ENCODE results near the gene CLSTN3. TPM values are rescaled to one million over a fixed set of nuclear protein-coding genes. Genes with fewer than 3 reads are reported as not detected.

CLSTN3 gene
- total and polyA plus RNA-seq, 2 of the 13 experiments (the other 11 are each of a cell fraction or from before 2014, with no cell fraction given), result 26.2 to 94.1 TPM

GRCh38 chr12:7108003-7108795 lies 22.0 kb upstream of the CLSTN3 start (continued):
- no peak; the same call in 1 of the 2 replicates for TF ChIP-seq ARID5B (CRISPR knock-in tag; IDR thresholded peaks at IDR 0.05)
- peak; percentile 65 for TF ChIP-seq THAP9 (CRISPR knock-in tag; IDR thresholded peaks at IDR 0.05; ENCODE audit: borderline replicate concordance)
- 0 out of 2 replicates have a peak, but pooled peaks have one; percentile 36 for TF ChIP-seq ZNF318 (CRISPR knock-in tag; IDR thresholded peaks at IDR 0.05)
- peak; percentile 78; the same call in 1 of the 2 replicates for TF ChIP-seq ZBTB4 (CRISPR knock-in tag; IDR thresholded peaks at IDR 0.05; ENCODE audit: borderline replicate concordance)
- TF ChIP-seq MEF2D (CRISPR knock-in tag; IDR thresholded peaks at IDR 0.05), result peak; percentile 67; the same call in 1 of the 2 replicates
- TF ChIP-seq TERF1 (CRISPR knock-in tag; IDR thresholded peaks at IDR 0.05), result no peak

Measured in HepG2 (cell line).